ENCODE measurements around the gene CACNA1B.

The CACNA1B gene

GRCh38 chr9:138023394-138024124, 146.0 kb downstream of the CACNA1B start:
- Histone ChIP-seq H3K9me3 (ENCODE audit: control insufficient read depth, low read length) (no peaks in the 10 kb centered on the region), H3K36me3 (ENCODE audit: control insufficient read depth, insufficient read depth, low read length, severe bottlenecking) (no peaks in the 10 kb centered on the region), H3K9ac (ENCODE audit: low read length) (no peak overlapping the region), H3K4me1 (ENCODE audit: control insufficient read depth, insufficient read depth, low read length) (no peaks in the 10 kb centered on the region), H3K27me3 (replicated peaks; ENCODE audit: control insufficient read depth, insufficient read depth, low read length) (peaks cover 29% of the 10 kb centered on the region), H3K4me3 (ENCODE audit: low read length) (no peak overlapping the region)
- DNase-seq (ENCODE audit: low read depth), result no peak

- H3K4me1 ChIP-seq (ENCODE audit: control insufficient read depth, insufficient read depth, low read length), result no peaks in the 10 kb centered on the region
- no peaks in the 10 kb centered on the region for H3K9me3 ChIP-seq (ENCODE audit: control insufficient read depth, low read length)
- no peak overlapping the region for H3K9ac ChIP-seq (ENCODE audit: low read length)
- no peak for DNase-seq (ENCODE audit: low read depth)
- H3K36me3 ChIP-seq (ENCODE audit: control insufficient read depth, insufficient read depth, low read length, severe bottlenecking), result no peaks in the 10 kb centered on the region
- H3K27me3 ChIP-seq (replicated peaks; ENCODE audit: control insufficient read depth, insufficient read depth, low read length), result peaks cover 29% of the 10 kb centered on the region
- H3K4me3 ChIP-seq (ENCODE audit: low read length), result no peak overlapping the region
Measured at GRCh38 chr9:138024131-138024530, 146.5 kb downstream of the CACNA1B start.

- DNase-seq (ENCODE audit: low read depth), result no peak
- Histone ChIP-seq H3K9me3 (ENCODE audit: control insufficient read depth, low read length) (no peaks in the 10 kb centered on the region), H3K9ac (ENCODE audit: low read length) (no peak overlapping the region), H3K4me3 (ENCODE audit: low read length) (no peak overlapping the region), H3K36me3 (ENCODE audit: control insufficient read depth, insufficient read depth, low read length, severe bottlenecking) (no peaks in the 10 kb centered on the region), H3K27me3 (replicated peaks; ENCODE audit: control insufficient read depth, insufficient read depth, low read length) (peaks cover 29% of the 10 kb centered on the region), H3K4me1 (ENCODE audit: control insufficient read depth, insufficient read depth, low read length) (no peaks in the 10 kb centered on the region)
Measured at GRCh38 chr9:138024831-138025291, 147.3 kb downstream of the CACNA1B start.

GRCh38 chr9:138025417-138025816, 147.8 kb downstream of the CACNA1B start:
- H3K36me3 ChIP-seq (ENCODE audit: control insufficient read depth, insufficient read depth, low read length, severe bottlenecking), result no peaks in the 10 kb centered on the region
- H3K27me3 ChIP-seq (replicated peaks; ENCODE audit: control insufficient read depth, insufficient read depth, low read length), result peaks cover 29% of the 10 kb centered on the region
- no peaks in the 10 kb centered on the region for H3K9me3 ChIP-seq (ENCODE audit: control insufficient read depth, low read length)
- no peak for DNase-seq (ENCODE audit: low read depth)
- no peak overlapping the region for H3K9ac ChIP-seq (ENCODE audit: low read length)
- H3K4me1 ChIP-seq (ENCODE audit: control insufficient read depth, insufficient read depth, low read length), result no peaks in the 10 kb centered on the region
- no peak overlapping the region for H3K4me3 ChIP-seq (ENCODE audit: low read length)

GRCh38 chr9:138025908-138026307, 148.3 kb downstream of the CACNA1B start:
- DNase-seq (ENCODE audit: low read depth), result no peak
- Histone ChIP-seq H3K27me3 (replicated peaks; ENCODE audit: control insufficient read depth, insufficient read depth, low read length) (peaks cover 27% of the 10 kb centered on the region), H3K9ac (ENCODE audit: low read length) (no peak overlapping the region), H3K36me3 (ENCODE audit: control insufficient read depth, insufficient read depth, low read length, severe bottlenecking) (no peaks in the 10 kb centered on the region), H3K4me1 (ENCODE audit: control insufficient read depth, insufficient read depth, low read length) (no peaks in the 10 kb centered on the region), H3K9me3 (ENCODE audit: control insufficient read depth, low read length) (no peaks in the 10 kb centered on the region), H3K4me3 (ENCODE audit: low read length) (no peak overlapping the region)

GRCh38 chr9:138028596-138028995, 151.0 kb downstream of the CACNA1B start:
- no peaks in the 10 kb centered on the region for H3K4me1 ChIP-seq (ENCODE audit: control insufficient read depth, insufficient read depth, low read length)
- H3K9ac ChIP-seq (ENCODE audit: low read length), result no peak overlapping the region
- no peak for DNase-seq (ENCODE audit: low read depth)
- H3K36me3 ChIP-seq (ENCODE audit: control insufficient read depth, insufficient read depth, low read length, severe bottlenecking), result no peaks in the 10 kb centered on the region
- H3K9me3 ChIP-seq (ENCODE audit: control insufficient read depth, low read length), result peaks cover 10% of the 10 kb centered on the region
- no peak overlapping the region for H3K4me3 ChIP-seq (ENCODE audit: low read length)
- peaks cover 22% of the 10 kb centered on the region for H3K27me3 ChIP-seq (replicated peaks; ENCODE audit: control insufficient read depth, insufficient read depth, low read length)

- H3K4me1 ChIP-seq (ENCODE audit: control insufficient read depth, insufficient read depth, low read length), result no peaks in the 10 kb centered on the region
- no peak for DNase-seq (ENCODE audit: low read depth)
- peaks cover 10% of the 10 kb centered on the region for H3K9me3 ChIP-seq (ENCODE audit: control insufficient read depth, low read length)
Measured at GRCh38 chr9:138031186-138031585, 153.6 kb downstream of the CACNA1B start.

GRCh38 chr9:138033950-138034349, 156.4 kb downstream of the CACNA1B start:
- Histone ChIP-seq H3K27me3 (replicated peaks; ENCODE audit: control insufficient read depth, insufficient read depth, low read length) (peaks cover 19% of the 10 kb centered on the region), H3K4me1 (ENCODE audit: control insufficient read depth, insufficient read depth, low read length) (no peaks in the 10 kb centered on the region), H3K4me3 (ENCODE audit: low read length) (no peak overlapping the region), H3K36me3 (ENCODE audit: control insufficient read depth, insufficient read depth, low read length, severe bottlenecking) (no peaks in the 10 kb centered on the region), H3K9ac (ENCODE audit: low read length) (no peak overlapping the region), H3K9me3 (ENCODE audit: control insufficient read depth, low read length) (peaks cover 10% of the 10 kb centered on the region)
- no peak for DNase-seq (ENCODE audit: low read depth)

More at GRCh38 chr9:138031186-138031585, 153.6 kb downstream of the CACNA1B start:
- no peaks in the 10 kb centered on the region for H3K36me3 ChIP-seq (ENCODE audit: control insufficient read depth, insufficient read depth, low read length, severe bottlenecking)
- H3K4me3 ChIP-seq (ENCODE audit: low read length), result no peak overlapping the region
- H3K9ac ChIP-seq (ENCODE audit: low read length), result no peak overlapping the region
- peaks cover 7% of the 10 kb centered on the region for H3K27me3 ChIP-seq (replicated peaks; ENCODE audit: control insufficient read depth, insufficient read depth, low read length)

- H3K36me3 ChIP-seq (ENCODE audit: control insufficient read depth, insufficient read depth, low read length, severe bottlenecking), result no peaks in the 10 kb centered on the region
- H3K9me3 ChIP-seq (ENCODE audit: control insufficient read depth, low read length), result peaks cover 8% of the 10 kb centered on the region
- H3K9ac ChIP-seq (ENCODE audit: low read length), result no peak overlapping the region
- H3K27me3 ChIP-seq (replicated peaks; ENCODE audit: control insufficient read depth, insufficient read depth, low read length), result peaks cover 28% of the 10 kb centered on the region
- H3K4me1 ChIP-seq (ENCODE audit: control insufficient read depth, insufficient read depth, low read length), result no peaks in the 10 kb centered on the region
- no peak overlapping the region for H3K4me3 ChIP-seq (ENCODE audit: low read length)
- no peak for DNase-seq (ENCODE audit: low read depth)
Measured at GRCh38 chr9:138037140-138037539, 159.6 kb downstream of the CACNA1B start.

- no peaks in the 10 kb centered on the region for H3K9me3 ChIP-seq (ENCODE audit: control insufficient read depth, low read length)
- no peaks in the 10 kb centered on the region for H3K36me3 ChIP-seq (ENCODE audit: control insufficient read depth, insufficient read depth, low read length, severe bottlenecking)
- H3K4me3 ChIP-seq (ENCODE audit: low read length), result no peak overlapping the region
- peaks cover 28% of the 10 kb centered on the region for H3K27me3 ChIP-seq (replicated peaks; ENCODE audit: control insufficient read depth, insufficient read depth, low read length)
- DNase-seq (ENCODE audit: low read depth), result no peak
- no peak overlapping the region for H3K9ac ChIP-seq (ENCODE audit: low read length)
- H3K4me1 ChIP-seq (ENCODE audit: control insufficient read depth, insufficient read depth, low read length), result no peaks in the 10 kb centered on the region
Measured at GRCh38 chr9:138038244-138038671, 160.7 kb downstream of the CACNA1B start.

- Histone ChIP-seq H3K9me3 (ENCODE audit: control insufficient read depth, low read length) (no peaks in the 10 kb centered on the region), H3K9ac (ENCODE audit: low read length) (no peak overlapping the region), H3K4me3 (ENCODE audit: low read length) (no peak overlapping the region), H3K4me1 (ENCODE audit: control insufficient read depth, insufficient read depth, low read length) (no peaks in the 10 kb centered on the region), H3K36me3 (ENCODE audit: control insufficient read depth, insufficient read depth, low read length, severe bottlenecking) (no peaks in the 10 kb centered on the region), H3K27me3 (replicated peaks; ENCODE audit: control insufficient read depth, insufficient read depth, low read length) (peaks cover 38% of the 10 kb centered on the region)
- DNase-seq (ENCODE audit: low read depth), result no peak
Measured at GRCh38 chr9:138040446-138041430, 163.2 kb downstream of the CACNA1B start.
